NCI-H2171 treated with DMSO at 0.1 percent for 48 hours (cell line): Measurements from ENCODE around the gene IGFL1.
"Not testable (repeated sequence)": the region's sequence is repeated elsewhere in the genome, so short reads cannot be mapped to it uniquely, and the experiment has no call there.

ENCODE experiments used
- DNase-seq: peaks from one replicate; lab custom pipeline; 2025; lab: John Stamatoyannopoulos, UW

IGFL1 gene

GRCh38 chr19:46271481-46272197 lies 42.1 kb downstream of the IGFL1 start:
- no peak for DNase-seq

- DNase-seq: not testable (repeated sequence)
Observed at GRCh38 chr19:46273931-46274330, 44.4 kb downstream of the IGFL1 start.

GRCh38 chr19:46279177-46279576 lies 49.6 kb downstream of the IGFL1 start:
- no peak for DNase-seq
